GM23248 (cell line): ENCODE data around the gene CRYBB3. TPM values are rescaled to one million over a fixed set of nuclear protein-coding genes. Genes with fewer than 3 reads are reported as not detected.

Experiments
- DNase-seq: peaks from one replicate; pipeline ENCODE4 v3.0.0-alpha.2; 2015
- H2AFZ ChIP-seq: fragments of 200-600 bp; sonication (generic); 2 replicates; pipeline ENCODE4 v1.6.1; 2016; ENCODE audit warnings: antibody characterized with exemption
- H3F3A ChIP-seq: fragments of 200-600 bp; sonication (generic); 2 replicates; pipeline ENCODE4 v1.6.1; 2016; ENCODE audit warnings: mild to moderate bottlenecking, antibody characterized with exemption, mixed run types; ENCODE audit not compliant: insufficient read depth
- H3K27ac ChIP-seq: fragments of 200-600 bp; sonication (generic); 2 replicates; pipeline ENCODE4 v1.5.1; 2016; ENCODE audit warnings: mild to moderate bottlenecking
- H3K27me3 ChIP-seq: fragments of 200-600 bp; sonication (generic); replicated peaks from 2 replicates; pipeline ENCODE4 v1.6.1; 2016; ENCODE audit warnings: mild to moderate bottlenecking; ENCODE audit not compliant: insufficient read depth
- H3K36me3 ChIP-seq: fragments of 200-600 bp; sonication (generic); 2 replicates; pipeline ENCODE4 v1.6.1; 2016; ENCODE audit warnings: low read depth, mild to moderate bottlenecking
- H3K4me1 ChIP-seq: fragments of 200-600 bp; sonication (generic); 2 replicates; pipeline ENCODE4 v1.6.1; 2016; ENCODE audit warnings: mild to moderate bottlenecking; ENCODE audit not compliant: insufficient read depth
- H3K4me2 ChIP-seq: fragments of 200-600 bp; sonication (generic); one replicate; pipeline ENCODE4 v1.6.1; 2016; ENCODE audit warnings: mild to moderate bottlenecking; ENCODE audit not compliant: unreplicated experiment
- H3K4me3 ChIP-seq: fragments of 200-600 bp; sonication (generic); 2 replicates; pipeline ENCODE4 v1.5.1; 2016; ENCODE audit warnings: mild to moderate bottlenecking
- H3K79me2 ChIP-seq: fragments of 200-600 bp; sonication (generic); 2 replicates; pipeline ENCODE4 v1.6.1; 2016; ENCODE audit warnings: mild to moderate bottlenecking; ENCODE audit not compliant: insufficient read depth
- H3K9ac ChIP-seq: fragments of 200-600 bp; sonication (generic); 2 replicates; pipeline ENCODE4 v1.6.1; 2016; ENCODE audit warnings: mild to moderate bottlenecking
- H3K9me2 ChIP-seq: fragments of 200-600 bp; sonication (generic); 2 replicates; pipeline ENCODE4 v1.6.1; 2016; ENCODE audit warnings: mixed run types, mild to moderate bottlenecking, moderate library complexity; ENCODE audit not compliant: insufficient read depth
- H3K9me3 ChIP-seq: fragments of 200-600 bp; sonication (generic); one replicate; pipeline ENCODE4 v1.6.1; 2017; ENCODE audit warnings: low read depth
- H4K20me1 ChIP-seq: fragments of 200-600 bp; sonication (generic); 2 replicates; pipeline ENCODE4 v1.6.0; 2016; ENCODE audit not compliant: insufficient read depth
- EZH2 ChIP-seq: fragments of 200-600 bp; sonication (generic); IDR thresholded peaks from 2 replicates; pipeline ENCODE4 v1.6.1; 2018; ENCODE audit warnings: antibody characterized with exemption, mild to moderate bottlenecking; ENCODE audit not compliant: insufficient read depth, poor library complexity, severe bottlenecking
- EZH2phosphoT487 ChIP-seq: fragments of 200-600 bp; sonication (generic); IDR thresholded peaks from 2 replicates; pipeline ENCODE4 v1.6.1; 2018; ENCODE audit warnings: antibody characterized with exemption, moderate library complexity, mild to moderate bottlenecking, low read depth; ENCODE audit not compliant: insufficient read depth
- WGBS, 2 experiments: methylation state at CpG; one replicate each; pipeline ENCODE4 v1.1.6; 2015 to 2017; ENCODE audit warnings: low lambda C conversion rate in 2 of 2, low coverage in 1 of 2; ENCODE audit errors: missing lambda C conversion rate in 2 of 2; 5-methylcytosine and 5-hydroxymethylcytosine counted together
- in situ Hi-C: fragments of 300-500 bp; cut with MboI; formaldehyde crosslinking; loops from 2 replicates; pipeline ENCODE4 v1.15.0; 2020
- polyA plus RNA-seq: library from polyadenylated mRNA; unstranded; fragments of >200 nt; fragmentation: Nextera tagmentation; extraction: Ambion mirVana; gene quantifications from 2 replicates; pipeline ENCODE4 v1.2.1, GENCODE V29; 2016
- total RNA-seq: library from RNA; depleted of rRNA; stranded (reverse); fragments of >200 nt; shearing (Covaris generic); gene quantifications from 2 replicates; pipeline ENCODE4 v1.2.3, GENCODE V29; 2014; rRNA removed

CRYBB3 gene
- total RNA-seq = not detected in 2 replicates
- polyA plus RNA-seq = not detected in 2 replicates

- TF ChIP-seq EZH2phosphoT487 (no peak), EZH2 (no peak)
- no peak within 1 kb of the TSS for H3K4me3 ChIP-seq
- H3K79me2 ChIP-seq = no peaks in the 10 kb centered on the region
- no peaks in the 10 kb centered on the region for H3K4me1 ChIP-seq
- no peaks in the 10 kb centered on the region for H4K20me1 ChIP-seq
- no peaks in the 10 kb centered on the region for H3K9me2 ChIP-seq
- no peaks in the 10 kb centered on the region for H3F3A ChIP-seq
- in situ Hi-C loops = loop anchor here (25.0 kb wide), 1 partner anchor 1137 kb away; no protein-coding TSS in a partner anchor
- no peak within 1 kb of the TSS for H3K9ac ChIP-seq
- no peak within 1 kb of the TSS for H2AFZ ChIP-seq
- no peak for DNase-seq
- no peaks in the 10 kb centered on the region for H3K9me3 ChIP-seq
- H3K27me3 ChIP-seq = peaks cover 5% of the 10 kb centered on the region; the same call in 1 of the 2 replicates
- H3K27ac ChIP-seq = no peak within 1 kb of the TSS
- 44 to 45% methylated on average over 17 of the region's 17 CpGs for WGBS, 2 experiments
- no peak within 1 kb of the TSS for H3K4me2 ChIP-seq
- H3K36me3 ChIP-seq = no peaks in the 10 kb centered on the region
Observed at GRCh38 chr22:25199731-25200520, at the start of gene CRYBB3. CRYBB3 (plus strand) TSS chr22:25199858; CDS start chr22:25201397, 1,539 bp downstream.

- Histone ChIP-seq H3K36me3 (no peaks in the 10 kb centered on the region), H3K4me2 (no peak overlapping the region), H3K27me3 (no peaks in the 10 kb centered on the region), H3K4me1 (no peaks in the 10 kb centered on the region), H3F3A (no peaks in the 10 kb centered on the region), H3K4me3 (no peak overlapping the region), H3K9me2 (no peaks in the 10 kb centered on the region), H3K9me3 (no peaks in the 10 kb centered on the region), H3K79me2 (no peaks in the 10 kb centered on the region), H4K20me1 (no peaks in the 10 kb centered on the region), H3K9ac (no peak overlapping the region), H2AFZ (no peak overlapping the region), H3K27ac (no peak overlapping the region)
- in situ Hi-C loops = no loop called here
- DNase-seq = peak; percentile 65
- TF ChIP-seq EZH2phosphoT487 (no peak), EZH2 (no peak)
- 35% methylated on average over 8 of the region's 8 CpGs for WGBS, 2 experiments
Observed at GRCh38 chr22:25153961-25154666, 45.5 kb upstream of the CRYBB3 start.

- H2AFZ ChIP-seq = no peak overlapping the region
- no peak for DNase-seq
- no peaks in the 10 kb centered on the region for H3K4me1 ChIP-seq
- H3K9ac ChIP-seq = no peak overlapping the region
- 2 to 3% methylated on average over 2 of the region's 2 CpGs for WGBS, 2 experiments
- no peak overlapping the region for H3K27ac ChIP-seq
- H3K79me2 ChIP-seq = no peaks in the 10 kb centered on the region
- TF ChIP-seq EZH2 = no peak
- no peak for TF ChIP-seq EZH2phosphoT487
- no peaks in the 10 kb centered on the region for H3K27me3 ChIP-seq
- H3K4me2 ChIP-seq = no peak overlapping the region
- in situ Hi-C loops = no loop called here
- H3K36me3 ChIP-seq = no peaks in the 10 kb centered on the region
- H3K9me3 ChIP-seq = no peaks in the 10 kb centered on the region
- no peaks in the 10 kb centered on the region for H4K20me1 ChIP-seq
- H3K4me3 ChIP-seq = no peak overlapping the region
- no peaks in the 10 kb centered on the region for H3K9me2 ChIP-seq
- H3F3A ChIP-seq = no peaks in the 10 kb centered on the region
Observed at GRCh38 chr22:25154667-25154999, 45.0 kb upstream of the CRYBB3 start.

- H2AFZ ChIP-seq = no peak overlapping the region
- no peaks in the 10 kb centered on the region for H3K9me2 ChIP-seq
- H4K20me1 ChIP-seq = no peaks in the 10 kb centered on the region
- no peaks in the 10 kb centered on the region for H3F3A ChIP-seq
- no peak for TF ChIP-seq EZH2phosphoT487
- no peak for TF ChIP-seq EZH2
- no peak overlapping the region for H3K27ac ChIP-seq
- no peaks in the 10 kb centered on the region for H3K36me3 ChIP-seq
- no peaks in the 10 kb centered on the region for H3K79me2 ChIP-seq
- H3K4me1 ChIP-seq = no peaks in the 10 kb centered on the region
- no peak overlapping the region for H3K4me3 ChIP-seq
- H3K9ac ChIP-seq = no peak overlapping the region
- no peak overlapping the region for H3K4me2 ChIP-seq
- H3K9me3 ChIP-seq = no peaks in the 10 kb centered on the region
- H3K27me3 ChIP-seq = no peaks in the 10 kb centered on the region
- DNase-seq = no peak
- in situ Hi-C loops = no loop called here
- 73% methylated on average over 4 of the region's 4 CpGs for WGBS, 2 experiments
Observed at GRCh38 chr22:25156736-25157135, 42.9 kb upstream of the CRYBB3 start.
